Activated CD4-positive, alpha-beta T cell treated with anti-CD3 and anti-CD28 coated beads for 48 hours (primary cell): Measurements from ENCODE around the gene GRPR.

Source experiments
- DNase-seq: peaks from one replicate; pipeline ENCODE4 v3.0.0-alpha.2; 2020

The GRPR gene

GRCh38 chrX:16123222-16123786, at the start of gene GRPR:
Gene GRPR, plus strand, starts transcription at chrX:16123565. Its CDS starts 389 bp downstream, at chrX:16123954.
- peak; percentile 73 for DNase-seq

DNA sequence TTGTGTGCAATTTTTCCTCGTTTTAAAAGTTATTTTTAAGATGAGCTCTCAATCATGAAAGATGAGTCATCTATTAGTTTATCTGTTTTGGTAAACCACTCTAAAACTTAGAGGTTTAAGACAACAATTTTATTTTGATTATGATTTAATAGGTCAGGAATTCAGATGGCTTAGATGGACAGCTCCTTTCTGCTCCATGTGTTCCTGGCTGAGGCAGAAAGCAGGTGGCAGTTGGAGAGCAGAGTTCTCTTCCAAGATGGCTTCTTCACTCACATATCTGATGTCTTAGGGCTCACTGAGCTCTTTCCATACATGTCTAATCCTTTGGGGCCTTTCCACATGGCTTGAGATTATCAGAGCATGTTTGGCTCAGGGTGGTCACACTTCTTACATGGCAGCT, 48.3 kb upstream of the GRPR start:
- DNase-seq: no peak

DNA sequence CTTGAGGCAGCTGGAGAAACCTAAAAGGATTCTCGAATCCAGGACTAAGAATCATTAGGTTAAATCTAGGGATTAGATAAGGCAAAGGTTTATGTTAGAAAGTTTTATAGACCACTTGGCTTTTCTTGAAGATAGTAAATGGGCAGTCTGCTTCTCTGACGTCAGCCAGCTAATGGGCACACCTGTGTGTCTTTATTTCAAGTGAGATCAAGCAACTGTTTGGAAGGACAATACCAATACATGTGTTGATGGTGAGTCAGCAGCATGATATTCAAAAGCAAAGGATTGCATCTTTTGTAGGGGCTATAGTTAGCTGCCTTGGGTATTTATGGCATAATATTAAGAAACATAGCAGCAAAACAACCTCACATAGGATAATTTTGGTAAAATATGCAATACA, 46.5 kb upstream of the GRPR start:
- no peak for DNase-seq

DNA sequence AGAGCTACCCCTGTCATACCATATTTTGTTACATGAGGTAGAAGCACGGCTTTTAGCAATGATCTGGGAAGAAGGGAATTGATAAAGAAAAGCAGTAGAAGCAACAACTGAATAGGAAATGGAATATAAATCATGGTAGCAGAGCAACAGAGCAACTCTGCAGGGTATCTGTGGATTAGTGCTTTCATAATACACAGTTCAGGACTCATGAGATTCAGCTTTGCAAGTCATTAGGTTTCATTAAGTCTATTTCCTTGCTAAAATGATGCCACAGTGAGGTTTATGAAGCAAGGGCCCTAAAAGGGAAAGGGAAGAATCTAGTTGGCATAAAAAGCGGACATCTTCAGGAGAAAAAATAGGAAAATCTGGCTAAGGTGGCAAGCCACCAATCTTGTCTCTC, 45.6 kb upstream of the GRPR start:
- no peak for DNase-seq

- DNase-seq: no peak
These were observed 42.0 kb upstream of the GRPR start for GRCh38 chrX:16081357-16081756.

- no peak for DNase-seq
These were observed 40.8 kb upstream of the GRPR start for GRCh38 chrX:16082470-16083085.

GRCh38 chrX:16087076-16087475, 36.3 kb upstream of the GRPR start:
- no peak for DNase-seq

DNA sequence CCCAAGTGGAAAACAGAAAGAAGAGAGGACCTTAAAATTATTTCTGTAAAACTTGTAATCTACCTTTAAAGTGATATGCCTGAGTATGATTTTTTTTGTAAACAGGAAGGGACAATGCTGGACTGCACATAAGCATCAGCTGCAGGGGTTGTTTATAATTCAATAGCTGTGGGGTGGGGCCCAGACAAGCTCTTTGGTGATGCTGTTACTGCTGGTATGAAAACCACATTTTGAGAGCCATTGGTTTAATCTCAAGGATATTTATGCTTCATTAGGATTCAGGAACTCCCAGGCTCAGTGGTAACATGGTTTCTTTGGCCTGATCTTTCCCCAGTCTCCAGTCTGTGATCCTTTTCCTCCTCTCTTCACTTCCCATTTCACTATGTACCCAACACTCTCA, 34.3 kb upstream of the GRPR start:
- no peak for DNase-seq

DNA sequence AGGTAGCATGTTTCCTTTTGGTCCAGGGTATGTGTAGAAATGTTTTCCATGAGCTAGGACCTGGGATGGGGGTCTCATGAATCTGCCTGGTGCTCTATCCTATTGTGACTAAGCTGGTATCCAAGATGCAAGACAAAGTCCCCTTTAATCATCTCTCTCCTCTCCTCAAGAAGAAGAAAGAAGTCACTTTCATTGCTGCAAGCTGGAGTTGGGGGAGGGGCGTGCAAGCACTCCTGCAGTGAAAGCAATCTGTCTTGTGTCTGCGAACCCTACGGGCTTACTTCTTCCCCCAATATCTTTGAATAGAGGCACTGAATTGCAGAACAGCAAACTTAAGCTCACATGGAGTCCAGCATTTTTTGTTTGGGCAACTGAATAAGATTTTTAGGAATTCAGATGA, 27.2 kb upstream of the GRPR start:
- no peak for DNase-seq

DNA sequence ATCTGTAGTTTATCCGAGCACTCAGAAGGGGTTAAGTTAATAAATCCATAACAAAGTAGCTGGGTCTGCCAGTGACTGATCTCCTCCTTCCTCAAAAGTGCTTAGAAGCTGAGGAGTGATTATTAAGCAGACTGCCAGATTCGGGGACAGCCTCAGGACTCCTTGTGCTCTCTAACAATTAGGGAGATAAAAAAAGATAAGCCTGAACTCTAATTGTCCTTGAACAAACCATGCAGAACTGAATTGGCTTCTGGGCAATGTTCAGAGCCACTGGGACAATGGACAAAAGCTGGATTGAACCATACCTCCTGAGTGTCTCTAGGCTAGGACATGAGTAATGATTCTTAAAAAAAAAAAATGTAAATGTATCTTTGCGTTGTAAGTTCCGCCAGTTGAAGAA, 22.7 kb upstream of the GRPR start:
- no peak for DNase-seq

DNA sequence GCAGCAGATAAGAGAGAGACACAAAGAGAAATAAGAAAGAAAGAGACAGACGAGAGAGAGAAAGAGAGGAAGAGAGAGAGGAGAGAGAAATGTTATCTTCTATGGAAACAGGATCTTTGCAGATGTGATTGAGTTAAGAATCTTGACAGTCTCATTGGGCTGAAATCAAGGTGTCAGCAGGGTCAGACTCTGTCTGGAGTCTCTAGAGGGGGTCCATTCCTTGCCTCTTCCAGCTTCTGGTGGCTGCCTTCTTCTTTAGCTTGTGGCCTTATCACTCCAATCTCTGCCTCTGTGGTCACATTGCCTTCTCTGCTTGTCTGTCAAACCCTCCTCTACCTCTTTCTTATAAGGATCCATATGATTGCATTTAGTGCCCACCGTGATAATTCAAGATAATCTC, 21.8 kb upstream of the GRPR start:
- no peak for DNase-seq

GRCh38 chrX:16103625-16104024, 19.7 kb upstream of the GRPR start:
- DNase-seq: no peak

- DNase-seq: no peak
These were observed 10.9 kb upstream of the GRPR start for GRCh38 chrX:16112428-16112827.

DNA sequence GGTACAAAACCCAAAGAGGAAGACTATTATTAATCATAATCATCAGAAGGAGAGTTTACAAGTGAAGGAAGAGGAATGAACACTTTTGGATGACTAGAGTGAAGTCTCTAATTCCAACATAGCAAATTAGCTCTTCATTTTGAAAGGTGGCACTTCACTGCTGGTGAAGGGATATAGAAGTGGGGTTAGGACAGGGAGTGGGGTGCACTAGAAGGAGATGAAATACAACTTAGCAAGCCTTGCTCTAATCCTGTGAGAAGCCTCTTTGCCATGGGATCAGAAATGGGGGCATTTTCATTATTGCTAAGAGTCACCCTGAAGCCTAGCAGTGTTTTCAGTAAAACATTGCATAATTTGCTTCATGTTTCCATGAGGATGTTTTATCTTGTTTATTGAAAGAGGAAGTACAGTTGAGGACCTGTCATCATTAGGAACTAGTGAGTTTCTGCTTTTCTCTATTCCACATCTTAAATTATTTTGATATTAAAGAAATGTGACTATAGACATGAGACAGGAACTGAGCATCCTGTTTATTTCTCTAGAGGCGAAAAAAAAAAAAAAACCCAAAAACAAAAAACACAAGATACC, 9.3 kb upstream of the GRPR start:
- DNase-seq: no peak

DNA sequence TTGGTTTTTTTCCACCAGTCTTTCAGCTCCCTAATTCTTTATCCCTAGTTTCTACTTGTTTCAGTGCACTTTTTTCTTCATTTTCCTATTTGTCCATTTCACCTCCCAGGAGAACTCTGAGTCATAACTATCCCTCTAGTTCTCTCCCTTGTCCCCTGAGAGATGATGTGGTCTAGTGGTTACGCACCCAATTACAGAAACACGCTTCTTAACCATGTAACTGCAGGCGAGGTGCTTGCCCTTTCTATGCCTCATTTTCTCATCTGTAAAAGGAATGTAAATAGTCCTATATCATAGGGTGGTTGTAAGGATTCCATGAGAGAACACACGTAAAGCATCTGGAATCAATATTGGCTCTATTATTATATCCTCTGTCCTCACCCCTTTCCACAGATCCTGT, 8.8 kb upstream of the GRPR start:
- DNase-seq: no peak

GRCh38 chrX:16119353-16120220, 3.8 kb upstream of the GRPR start:
- DNase-seq: no peak

DNA sequence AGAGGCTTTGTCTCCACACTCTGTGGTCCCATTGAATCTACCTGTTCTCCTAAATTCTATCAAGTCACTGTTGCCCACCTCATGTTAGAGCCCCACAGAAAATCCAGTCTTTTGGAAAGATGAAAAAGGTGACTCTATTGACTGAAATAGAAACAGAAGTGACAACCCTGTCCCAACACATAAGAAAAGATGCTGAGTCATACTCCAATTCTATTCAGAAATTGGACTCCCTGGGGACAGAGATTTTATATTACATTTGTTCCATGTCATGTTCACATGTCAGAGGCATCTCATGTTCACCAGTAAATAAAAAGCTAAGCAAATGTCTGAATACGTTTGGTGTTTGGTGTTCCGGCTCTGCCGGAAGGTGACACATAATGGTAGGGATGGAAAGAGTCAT, 2.9 kb upstream of the GRPR start:
- DNase-seq: no peak

GRCh38 chrX:16124201-16124600, 836 bp downstream of the GRPR start:
- no peak for DNase-seq

DNA sequence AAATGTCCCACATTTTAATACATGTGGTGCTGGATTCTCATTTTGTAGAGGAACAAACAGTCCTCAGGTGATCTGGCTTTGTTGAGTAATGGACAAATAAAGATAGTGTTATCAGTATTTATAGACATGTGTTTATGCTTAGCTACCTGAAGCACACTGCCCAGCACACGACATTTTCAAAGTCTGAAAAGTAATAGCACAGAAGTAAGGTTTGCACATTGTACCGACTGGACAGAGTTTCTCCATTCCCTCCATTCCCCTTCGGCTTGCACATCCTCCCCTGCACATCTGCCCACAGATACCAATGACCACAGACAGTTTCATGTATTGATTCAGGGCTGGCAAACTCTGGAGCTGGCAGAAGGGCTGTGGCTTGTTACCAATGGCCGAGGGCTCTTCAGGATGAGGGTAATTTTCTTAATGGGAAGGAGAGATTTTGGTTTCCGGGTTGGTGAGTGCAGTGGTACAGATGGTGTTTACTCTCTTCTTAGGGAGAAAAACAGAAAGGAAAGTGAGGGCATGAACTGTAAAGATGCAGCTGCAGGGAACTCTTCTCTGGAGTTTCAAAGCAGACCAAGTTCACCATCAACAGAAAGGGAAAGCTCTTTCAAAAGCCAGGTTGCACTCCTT, 2.3 kb downstream of the GRPR start:
- no peak for DNase-seq

- DNase-seq: no peak
These were observed 7.3 kb downstream of the GRPR start for GRCh38 chrX:16130707-16131106.

DNA sequence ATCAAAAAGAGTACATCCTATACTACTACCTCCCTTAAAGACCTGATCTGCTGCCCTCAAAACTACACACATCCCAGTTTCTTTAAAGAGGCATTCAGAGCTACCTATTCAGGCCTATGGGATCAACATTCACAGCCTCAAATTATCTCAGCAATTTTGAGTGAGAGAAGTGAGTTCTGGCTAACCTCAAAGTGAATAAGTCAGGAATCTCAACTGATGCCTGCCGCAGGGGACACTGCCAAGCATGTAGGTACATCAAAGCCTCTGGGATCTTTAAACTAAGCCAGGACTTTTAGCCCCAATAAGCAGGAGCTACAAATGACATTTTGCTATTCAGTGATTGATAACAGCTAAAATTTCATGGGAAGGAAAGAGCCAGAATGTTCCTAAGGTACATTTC, 11.6 kb downstream of the GRPR start:
- DNase-seq: no peak

DNA sequence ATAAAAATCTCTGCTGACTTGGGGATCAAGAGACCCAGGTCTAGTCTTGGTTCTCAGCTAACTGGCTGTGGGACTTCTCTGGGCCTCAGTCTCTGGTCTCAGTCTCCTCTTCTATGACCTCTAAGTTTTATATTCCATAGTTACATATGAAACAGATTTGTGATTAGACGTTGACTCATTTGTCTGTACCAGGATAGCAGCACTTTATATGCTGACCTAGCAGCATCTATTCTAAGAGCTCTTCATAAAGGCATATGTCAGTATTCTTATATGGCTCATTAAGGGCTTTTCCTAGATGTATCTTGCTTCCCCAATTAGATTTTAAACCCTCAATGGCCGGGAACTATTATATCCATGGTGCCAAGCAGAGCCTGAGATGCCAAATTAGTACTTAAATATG, 12.7 kb downstream of the GRPR start:
- DNase-seq: no peak

GRCh38 chrX:16137416-16138107, 14.2 kb downstream of the GRPR start:
- no peak for DNase-seq
